ENCODE results near the gene OPCML.

OPCML gene

GRCh38 chr11:132862137-132862536, 670.2 kb downstream of the OPCML start:
- Histone ChIP-seq H3K9ac (ENCODE audit: low read length in 2 of 2) (no peak overlapping the region), H3K27me3 (ENCODE audit: control insufficient read depth in 1 of 2, insufficient read depth in 2 of 2, low read length in 2 of 2) (peaks cover 0 to 4% of the 10 kb centered on the region in 2 donors), H3K4me3 (ENCODE audit: low read length in 2 of 2) (no peak overlapping the region), H3K9me3 (ENCODE audit: control insufficient read depth in 2 of 2, low read length in 2 of 2) (no peaks in the 10 kb centered on the region), H3K36me3 (ENCODE audit: control insufficient read depth in 2 of 2, insufficient read depth in 2 of 2, low read length in 2 of 2) (no peaks in the 10 kb centered on the region), H3K27ac (ENCODE audit: low read length) (no peak overlapping the region), H3K4me1 (ENCODE audit: control insufficient read depth, insufficient read depth, low read length) (no peaks in the 10 kb centered on the region)

- Histone ChIP-seq H3K4me3 (ENCODE audit: low read length in 2 of 2) (no peak overlapping the region), H3K27me3 (ENCODE audit: control insufficient read depth in 1 of 2, insufficient read depth in 2 of 2, low read length in 2 of 2) (peaks cover 0 to 4% of the 10 kb centered on the region in 2 donors), H3K4me1 (ENCODE audit: control insufficient read depth, insufficient read depth, low read length) (no peaks in the 10 kb centered on the region), H3K9me3 (ENCODE audit: control insufficient read depth in 2 of 2, low read length in 2 of 2) (no peaks in the 10 kb centered on the region), H3K9ac (ENCODE audit: low read length in 2 of 2) (no peak overlapping the region), H3K27ac (ENCODE audit: low read length) (no peak overlapping the region), H3K36me3 (ENCODE audit: control insufficient read depth in 2 of 2, insufficient read depth in 2 of 2, low read length in 2 of 2) (no peaks in the 10 kb centered on the region)
Measured at GRCh38 chr11:132859306-132859705, 673.0 kb downstream of the OPCML start.

- Histone ChIP-seq H3K4me1 (ENCODE audit: control insufficient read depth, insufficient read depth, low read length) (no peaks in the 10 kb centered on the region), H3K27me3 (ENCODE audit: control insufficient read depth in 1 of 2, insufficient read depth in 2 of 2, low read length in 2 of 2) (peaks cover 0 to 4% of the 10 kb centered on the region in 2 donors), H3K36me3 (ENCODE audit: control insufficient read depth in 2 of 2, insufficient read depth in 2 of 2, low read length in 2 of 2) (no peaks in the 10 kb centered on the region), H3K4me3 (ENCODE audit: low read length in 2 of 2) (no peak overlapping the region), H3K9me3 (ENCODE audit: control insufficient read depth in 2 of 2, low read length in 2 of 2) (no peaks in the 10 kb centered on the region), H3K27ac (ENCODE audit: low read length) (no peak overlapping the region), H3K9ac (ENCODE audit: low read length in 2 of 2) (no peak overlapping the region)
Measured at GRCh38 chr11:132858223-132858622, 674.1 kb downstream of the OPCML start.

- Histone ChIP-seq H3K27me3 (ENCODE audit: control insufficient read depth in 1 of 2, insufficient read depth in 2 of 2, low read length in 2 of 2) (peaks cover 0 to 4% of the 10 kb centered on the region in 2 donors), H3K27ac (ENCODE audit: low read length) (no peak overlapping the region), H3K9me3 (ENCODE audit: control insufficient read depth in 2 of 2, low read length in 2 of 2) (no peaks in the 10 kb centered on the region), H3K36me3 (ENCODE audit: control insufficient read depth in 2 of 2, insufficient read depth in 2 of 2, low read length in 2 of 2) (no peaks in the 10 kb centered on the region), H3K4me3 (ENCODE audit: low read length in 2 of 2) (no peak overlapping the region), H3K9ac (ENCODE audit: low read length in 2 of 2) (no peak overlapping the region), H3K4me1 (ENCODE audit: control insufficient read depth, insufficient read depth, low read length) (no peaks in the 10 kb centered on the region)
Measured at GRCh38 chr11:132856032-132856431, 676.3 kb downstream of the OPCML start.

- H3K9me3 ChIP-seq (ENCODE audit: control insufficient read depth in 2 of 2, low read length in 2 of 2): no peaks in the 10 kb centered on the region
- H3K27ac ChIP-seq (ENCODE audit: low read length): no peak overlapping the region
- H3K36me3 ChIP-seq (ENCODE audit: control insufficient read depth in 2 of 2, insufficient read depth in 2 of 2, low read length in 2 of 2): no peaks in the 10 kb centered on the region
- no peak overlapping the region for H3K9ac ChIP-seq (ENCODE audit: low read length in 2 of 2)
- H3K4me3 ChIP-seq (ENCODE audit: low read length in 2 of 2): no peak overlapping the region
- H3K27me3 ChIP-seq (ENCODE audit: control insufficient read depth in 1 of 2, insufficient read depth in 2 of 2, low read length in 2 of 2): peaks cover 0 to 4% of the 10 kb centered on the region in 2 donors
- no peaks in the 10 kb centered on the region for H3K4me1 ChIP-seq (ENCODE audit: control insufficient read depth, insufficient read depth, low read length)
Measured at GRCh38 chr11:132855516-132855915, 676.8 kb downstream of the OPCML start.

GRCh38 chr11:132853886-132854285, 678.4 kb downstream of the OPCML start:
- H3K27ac ChIP-seq (ENCODE audit: low read length): no peak overlapping the region
- peaks cover 0 to 4% of the 10 kb centered on the region in 2 donors for H3K27me3 ChIP-seq (ENCODE audit: control insufficient read depth in 1 of 2, insufficient read depth in 2 of 2, low read length in 2 of 2)
- no peaks in the 10 kb centered on the region for H3K9me3 ChIP-seq (ENCODE audit: control insufficient read depth in 2 of 2, low read length in 2 of 2)
- no peaks in the 10 kb centered on the region for H3K36me3 ChIP-seq (ENCODE audit: control insufficient read depth in 2 of 2, insufficient read depth in 2 of 2, low read length in 2 of 2)
- no peak overlapping the region for H3K9ac ChIP-seq (ENCODE audit: low read length in 2 of 2)
- no peaks in the 10 kb centered on the region for H3K4me1 ChIP-seq (ENCODE audit: control insufficient read depth, insufficient read depth, low read length)
- H3K4me3 ChIP-seq (ENCODE audit: low read length in 2 of 2): no peak overlapping the region

- Histone ChIP-seq H3K4me3 (ENCODE audit: low read length in 2 of 2) (no peak overlapping the region), H3K9ac (ENCODE audit: low read length in 2 of 2) (no peak overlapping the region), H3K4me1 (ENCODE audit: control insufficient read depth, insufficient read depth, low read length) (no peaks in the 10 kb centered on the region), H3K27ac (ENCODE audit: low read length) (no peak overlapping the region), H3K27me3 (ENCODE audit: control insufficient read depth in 1 of 2, insufficient read depth in 2 of 2, low read length in 2 of 2) (no peaks in the 10 kb centered on the region), H3K9me3 (ENCODE audit: control insufficient read depth in 2 of 2, low read length in 2 of 2) (no peaks in the 10 kb centered on the region), H3K36me3 (ENCODE audit: control insufficient read depth in 2 of 2, insufficient read depth in 2 of 2, low read length in 2 of 2) (no peaks in the 10 kb centered on the region)
Measured at GRCh38 chr11:132852361-132852760, 679.9 kb downstream of the OPCML start.

GRCh38 chr11:132851247-132851646, 681.1 kb downstream of the OPCML start:
- Histone ChIP-seq H3K4me1 (ENCODE audit: control insufficient read depth, insufficient read depth, low read length) (no peaks in the 10 kb centered on the region), H3K9me3 (ENCODE audit: control insufficient read depth in 2 of 2, low read length in 2 of 2) (no peaks in the 10 kb centered on the region), H3K36me3 (ENCODE audit: control insufficient read depth in 2 of 2, insufficient read depth in 2 of 2, low read length in 2 of 2) (no peaks in the 10 kb centered on the region), H3K27ac (ENCODE audit: low read length) (no peak overlapping the region), H3K27me3 (ENCODE audit: control insufficient read depth in 1 of 2, insufficient read depth in 2 of 2, low read length in 2 of 2) (no peaks in the 10 kb centered on the region), H3K9ac (ENCODE audit: low read length in 2 of 2) (no peak overlapping the region), H3K4me3 (ENCODE audit: low read length in 2 of 2) (no peak overlapping the region)

- no peak overlapping the region for H3K9ac ChIP-seq (ENCODE audit: low read length in 2 of 2)
- H3K36me3 ChIP-seq (ENCODE audit: control insufficient read depth in 2 of 2, insufficient read depth in 2 of 2, low read length in 2 of 2): no peaks in the 10 kb centered on the region
- H3K27ac ChIP-seq (ENCODE audit: low read length): no peak overlapping the region
- no peaks in the 10 kb centered on the region for H3K27me3 ChIP-seq (ENCODE audit: control insufficient read depth in 1 of 2, insufficient read depth in 2 of 2, low read length in 2 of 2)
- H3K4me1 ChIP-seq (ENCODE audit: control insufficient read depth, insufficient read depth, low read length): no peaks in the 10 kb centered on the region
- H3K9me3 ChIP-seq (ENCODE audit: control insufficient read depth in 2 of 2, low read length in 2 of 2): no peaks in the 10 kb centered on the region
- H3K4me3 ChIP-seq (ENCODE audit: low read length in 2 of 2): no peak overlapping the region
Measured at GRCh38 chr11:132850266-132850665, 682.0 kb downstream of the OPCML start.

- Histone ChIP-seq H3K4me1 (ENCODE audit: control insufficient read depth, insufficient read depth, low read length) (no peaks in the 10 kb centered on the region), H3K9ac (ENCODE audit: low read length in 2 of 2) (no peak overlapping the region), H3K27me3 (ENCODE audit: control insufficient read depth in 1 of 2, insufficient read depth in 2 of 2, low read length in 2 of 2) (no peaks in the 10 kb centered on the region), H3K4me3 (ENCODE audit: low read length in 2 of 2) (no peak overlapping the region), H3K27ac (ENCODE audit: low read length) (no peak overlapping the region), H3K9me3 (ENCODE audit: control insufficient read depth in 2 of 2, low read length in 2 of 2) (no peaks in the 10 kb centered on the region), H3K36me3 (ENCODE audit: control insufficient read depth in 2 of 2, insufficient read depth in 2 of 2, low read length in 2 of 2) (no peaks in the 10 kb centered on the region)
Measured at GRCh38 chr11:132848336-132848735, 684.0 kb downstream of the OPCML start.

- Histone ChIP-seq H3K27me3 (ENCODE audit: control insufficient read depth in 1 of 2, insufficient read depth in 2 of 2, low read length in 2 of 2) (no peaks in the 10 kb centered on the region), H3K27ac (ENCODE audit: low read length) (no peak overlapping the region), H3K9ac (ENCODE audit: low read length in 2 of 2) (no peak overlapping the region)
Measured at GRCh38 chr11:132846075-132846474, 686.2 kb downstream of the OPCML start.

More at GRCh38 chr11:132846075-132846474, 686.2 kb downstream of the OPCML start:
- no peaks in the 10 kb centered on the region for H3K36me3 ChIP-seq (ENCODE audit: control insufficient read depth in 2 of 2, insufficient read depth in 2 of 2, low read length in 2 of 2)
- no peaks in the 10 kb centered on the region for H3K9me3 ChIP-seq (ENCODE audit: control insufficient read depth in 2 of 2, low read length in 2 of 2)
- no peaks in the 10 kb centered on the region for H3K4me1 ChIP-seq (ENCODE audit: control insufficient read depth, insufficient read depth, low read length)
- no peak overlapping the region for H3K4me3 ChIP-seq (ENCODE audit: low read length in 2 of 2)

All from stomach smooth muscle (tissue), 2 donors.